ENCODE measurements around the gene LSG1.
"Not testable (repeated sequence)": the region's sequence is repeated elsewhere in the genome, so short reads cannot be mapped to it uniquely, and the experiment has no call there.

LSG1 gene

DNA sequence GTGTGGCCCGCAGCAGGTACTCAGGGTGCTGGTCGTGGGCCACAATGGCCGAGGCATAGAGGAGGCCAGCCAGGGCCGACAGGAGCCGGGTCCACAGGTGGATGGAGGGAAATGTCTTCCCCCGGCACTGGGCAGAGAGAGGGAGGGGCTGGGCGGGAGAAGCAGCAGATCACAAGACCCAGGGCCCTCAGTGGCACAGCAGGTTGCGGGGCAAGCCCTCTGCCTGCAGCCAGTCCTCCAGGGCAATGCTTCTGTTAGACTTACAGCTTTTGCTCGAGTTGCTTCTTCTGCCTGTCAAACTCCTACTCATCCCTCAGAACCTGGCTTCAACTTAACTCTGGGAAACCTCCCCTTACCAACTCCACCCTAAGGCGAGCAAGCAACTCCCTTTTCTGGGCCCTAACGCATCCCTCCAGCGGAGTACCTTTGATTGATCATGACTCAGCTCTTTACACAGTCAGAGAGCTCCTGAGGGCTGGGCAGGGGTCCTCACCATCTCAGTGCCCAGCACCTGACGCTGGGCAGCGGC, 54.8 kb downstream of the LSG1 start:
- DNase-seq (ENCODE audit: low spot score): no peak

DNA sequence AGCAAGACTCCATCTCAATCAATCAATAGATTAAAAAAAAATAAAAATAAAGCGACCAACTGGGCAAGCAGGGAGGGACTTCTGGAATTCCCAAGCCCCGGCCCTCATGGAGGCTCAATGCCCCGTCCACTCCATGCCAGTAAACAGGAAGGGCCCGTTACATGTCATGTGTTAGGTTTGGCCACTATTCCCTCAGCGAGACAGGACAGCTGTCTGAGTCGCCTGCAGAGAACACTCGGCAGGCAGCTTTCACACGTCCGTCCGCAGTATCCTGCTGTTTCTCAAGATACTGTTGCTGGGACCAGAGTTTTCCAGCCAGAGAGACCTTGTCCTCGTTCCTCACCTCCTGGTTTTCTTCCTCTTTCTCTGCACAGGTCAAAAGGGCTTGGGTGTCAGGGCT, 56.8 kb downstream of the LSG1 start:
- DNase-seq (ENCODE audit: low spot score): no peak

DNA sequence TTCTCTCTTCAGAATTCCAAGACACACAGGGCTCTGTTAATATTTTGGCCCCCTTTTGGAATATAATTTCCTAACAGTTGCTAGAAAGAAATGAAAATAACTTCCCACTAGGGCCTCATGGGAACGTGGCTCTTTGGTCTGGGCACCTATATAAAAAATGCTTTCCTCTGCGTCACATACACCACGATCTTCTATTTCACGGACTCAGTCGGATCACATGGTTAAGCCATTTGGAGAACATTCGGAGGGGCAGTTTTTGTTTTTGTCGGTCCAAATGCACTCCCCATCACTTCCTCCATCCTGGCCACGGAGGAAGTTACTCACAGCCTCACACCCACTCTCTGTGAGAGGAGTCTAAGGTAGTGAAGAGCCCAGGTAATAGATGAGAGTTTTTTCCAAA, 59.8 kb downstream of the LSG1 start:
- DNase-seq (ENCODE audit: low spot score): no peak

DNA sequence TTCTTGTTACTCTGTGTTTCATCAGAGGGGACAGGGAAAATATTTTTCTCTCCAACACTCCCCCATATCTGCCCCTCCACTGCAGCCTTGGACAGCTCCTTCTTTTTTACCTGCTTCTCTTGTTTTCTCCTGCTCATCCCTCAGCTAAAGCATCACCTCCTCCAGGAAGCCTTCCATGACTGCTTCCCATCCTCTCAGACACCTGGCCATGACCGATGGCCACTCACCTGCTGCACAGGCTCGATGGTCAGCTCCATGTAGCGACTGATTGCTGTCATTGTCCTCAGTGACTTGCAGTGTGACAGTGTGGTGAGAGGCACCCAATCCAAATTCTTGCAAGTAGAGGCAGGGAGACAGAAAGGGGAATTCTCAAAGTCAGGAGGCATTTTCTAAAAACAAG, 61.3 kb downstream of the LSG1 start:
- no peak for DNase-seq (ENCODE audit: low spot score)

DNA sequence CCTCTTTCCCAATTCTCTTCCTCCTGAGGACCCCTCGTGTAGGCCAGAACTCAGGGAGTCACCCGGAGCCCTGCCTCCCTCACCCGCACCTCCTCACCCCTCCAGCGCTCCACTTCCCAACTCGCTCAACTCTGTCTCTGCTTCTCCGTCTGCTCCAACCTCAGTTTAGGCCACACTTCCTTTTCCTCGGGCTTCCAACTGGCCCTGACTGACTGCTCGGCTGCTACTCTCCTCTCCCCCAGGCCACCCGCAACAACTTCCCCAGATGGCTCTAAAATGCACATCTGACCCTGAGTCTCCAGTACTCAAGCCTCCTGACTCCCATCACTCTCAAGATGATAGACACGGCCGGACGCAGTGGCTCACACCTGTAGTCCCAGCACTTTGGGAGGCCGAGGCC, 62.4 kb downstream of the LSG1 start:
- no peak for DNase-seq (ENCODE audit: low spot score)

DNA sequence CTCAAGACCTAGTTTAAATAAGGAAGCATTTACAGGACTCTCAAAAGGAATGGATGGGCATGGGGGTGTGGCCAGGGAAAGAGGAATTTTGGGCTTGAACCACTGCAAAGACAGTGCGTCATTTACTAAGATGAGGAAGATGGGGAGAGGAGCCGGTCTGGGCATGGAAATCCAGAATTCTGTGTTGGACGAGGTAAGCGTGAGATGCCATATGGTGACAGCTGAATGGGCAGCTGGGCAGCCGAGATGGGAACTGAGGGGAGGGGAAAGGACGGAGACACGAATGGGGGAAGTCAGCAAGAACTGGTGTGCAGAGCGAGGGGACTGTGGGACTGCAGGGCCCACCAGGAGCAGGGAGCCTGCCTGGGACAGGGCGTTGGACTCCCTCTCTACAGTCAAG, 63.0 kb downstream of the LSG1 start:
- DNase-seq (ENCODE audit: low spot score): no peak

DNA sequence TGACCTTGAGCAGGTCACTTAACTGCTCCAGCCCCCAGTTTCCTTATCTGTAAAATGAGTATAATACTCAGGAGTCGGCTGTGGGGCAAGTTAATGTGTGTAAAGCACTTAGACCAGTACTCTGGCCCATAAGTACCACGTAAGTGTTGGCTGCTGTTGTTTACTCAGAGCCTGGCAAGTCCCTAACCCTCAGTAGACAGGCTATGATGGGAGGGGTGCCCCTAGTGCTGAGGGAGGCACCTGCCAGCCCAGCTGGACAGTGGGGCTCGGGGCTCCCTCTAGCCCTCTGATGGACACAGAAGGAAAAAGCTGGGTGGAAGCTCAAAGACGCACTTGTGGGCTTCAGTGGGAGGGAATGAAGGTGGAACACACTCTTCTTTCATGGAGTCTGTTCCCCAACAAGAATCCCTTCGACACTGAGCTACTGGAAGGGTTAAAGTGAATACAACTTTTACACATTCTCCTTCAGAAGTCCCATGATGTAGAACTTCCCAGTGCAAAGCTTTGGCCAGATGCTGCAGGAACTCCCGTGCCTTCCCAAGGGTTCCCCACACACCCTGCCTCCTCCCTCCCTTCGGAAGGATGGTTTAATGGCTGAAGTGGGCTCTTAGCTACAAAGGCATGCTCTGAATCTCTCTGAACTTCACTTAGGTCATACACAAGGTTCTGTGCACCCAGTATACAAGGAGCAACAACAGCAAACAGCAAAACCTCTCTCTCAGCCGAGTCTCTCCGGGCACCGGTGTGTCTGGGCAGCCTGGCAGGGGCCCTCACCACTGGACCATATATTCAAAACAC, 64.2 kb downstream of the LSG1 start:
- no peak for DNase-seq (ENCODE audit: low spot score)

DNA sequence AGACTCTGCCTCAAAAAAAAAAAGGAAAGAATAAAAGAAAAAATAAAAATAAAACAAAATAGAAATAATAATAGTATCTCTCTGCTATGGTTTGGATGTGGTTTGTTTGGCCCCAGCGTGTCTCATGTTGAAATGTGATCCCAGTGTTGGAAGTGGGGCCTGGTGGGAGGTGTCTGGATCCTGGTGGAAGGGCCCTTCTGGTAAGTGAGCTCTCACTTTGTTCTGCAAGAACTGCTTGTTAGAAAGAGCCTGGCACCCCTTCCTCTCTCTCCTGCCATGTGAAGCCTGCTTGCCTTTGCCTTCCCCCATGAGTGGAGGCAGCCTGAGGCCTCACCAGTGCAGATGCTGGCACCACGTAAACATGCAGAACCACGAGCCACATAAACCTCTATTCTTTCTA, 65.0 kb downstream of the LSG1 start:
- DNase-seq (ENCODE audit: low spot score): no peak

DNA sequence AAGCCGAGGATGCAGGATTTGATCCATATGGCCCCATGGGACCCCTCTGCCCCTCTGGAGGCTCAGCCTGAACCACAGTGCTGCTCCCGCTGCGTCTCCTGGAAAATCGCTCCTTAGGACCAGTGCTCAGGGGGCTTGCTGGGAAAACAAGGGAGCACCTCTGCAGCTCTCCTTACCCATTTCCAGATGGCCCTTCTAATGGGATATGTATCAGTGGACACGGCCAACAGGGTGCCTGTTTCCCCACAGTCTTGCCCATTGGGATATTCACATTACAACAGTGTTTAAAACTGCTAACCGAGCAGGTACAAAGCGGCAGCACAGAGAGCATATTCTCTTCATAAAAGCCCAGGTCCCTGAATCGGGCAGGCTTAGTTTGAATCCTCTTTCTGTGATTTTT, 65.8 kb downstream of the LSG1 start:
- no peak for DNase-seq (ENCODE audit: low spot score)

DNA sequence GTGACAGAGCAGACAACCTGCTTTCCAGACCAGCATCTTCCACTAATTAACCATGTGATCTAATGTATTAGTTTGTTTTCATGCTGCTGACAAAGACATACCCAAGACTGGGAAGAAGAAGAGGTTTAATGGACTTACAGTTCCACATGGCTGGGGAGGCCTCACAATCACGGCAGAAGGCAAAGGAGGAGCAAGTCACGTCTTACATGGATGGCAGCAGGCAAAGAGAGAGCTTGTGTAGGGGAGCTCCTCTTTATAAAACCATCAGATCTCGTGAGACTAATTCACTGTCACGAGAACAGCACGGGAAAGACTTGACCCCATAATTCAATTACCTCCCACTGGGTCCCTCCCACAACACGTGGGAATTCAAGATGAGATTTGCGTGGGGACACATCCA, 66.7 kb downstream of the LSG1 start:
- not testable (repeated sequence) for DNase-seq (ENCODE audit: low spot score)

DNA sequence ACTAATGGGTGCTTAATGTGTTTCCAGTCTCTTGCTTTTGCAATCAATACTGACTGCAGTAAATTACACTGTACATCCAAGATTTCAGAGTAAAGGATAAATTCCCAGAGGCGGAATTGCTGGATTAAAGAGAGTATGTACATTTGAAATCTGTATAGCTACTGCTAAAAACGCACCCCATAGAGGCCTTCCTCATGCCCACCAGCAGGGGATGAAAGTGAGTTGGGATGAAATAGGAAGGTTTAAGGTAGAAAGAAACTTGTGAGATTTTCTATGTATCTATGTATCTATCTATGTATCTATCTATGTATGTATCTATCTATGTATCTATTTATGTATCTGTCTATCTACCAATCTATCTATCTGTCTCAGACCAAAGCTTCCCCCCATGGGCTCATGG, 67.2 kb downstream of the LSG1 start:
- no peak for DNase-seq (ENCODE audit: low spot score)

DNA sequence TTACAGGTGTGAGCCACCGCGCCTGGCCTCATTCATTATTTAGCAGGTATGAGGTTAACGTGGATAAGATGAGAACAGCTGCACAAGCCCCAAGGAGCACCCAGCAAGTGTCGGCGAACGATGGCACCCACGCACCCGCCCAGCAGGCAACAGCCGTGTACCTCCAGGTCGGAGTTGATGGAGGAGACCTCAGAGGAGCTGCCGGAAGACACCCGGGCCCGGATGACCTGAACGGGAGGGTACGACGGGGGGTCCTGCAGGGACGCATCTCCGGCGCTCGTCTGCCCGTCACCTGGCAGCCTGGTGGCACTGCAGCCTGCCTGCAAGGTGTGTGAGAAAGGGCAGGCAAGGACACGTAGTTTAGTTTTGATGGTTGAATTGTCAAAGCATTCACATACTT, 67.9 kb downstream of the LSG1 start:
- no peak for DNase-seq (ENCODE audit: low spot score)

DNA sequence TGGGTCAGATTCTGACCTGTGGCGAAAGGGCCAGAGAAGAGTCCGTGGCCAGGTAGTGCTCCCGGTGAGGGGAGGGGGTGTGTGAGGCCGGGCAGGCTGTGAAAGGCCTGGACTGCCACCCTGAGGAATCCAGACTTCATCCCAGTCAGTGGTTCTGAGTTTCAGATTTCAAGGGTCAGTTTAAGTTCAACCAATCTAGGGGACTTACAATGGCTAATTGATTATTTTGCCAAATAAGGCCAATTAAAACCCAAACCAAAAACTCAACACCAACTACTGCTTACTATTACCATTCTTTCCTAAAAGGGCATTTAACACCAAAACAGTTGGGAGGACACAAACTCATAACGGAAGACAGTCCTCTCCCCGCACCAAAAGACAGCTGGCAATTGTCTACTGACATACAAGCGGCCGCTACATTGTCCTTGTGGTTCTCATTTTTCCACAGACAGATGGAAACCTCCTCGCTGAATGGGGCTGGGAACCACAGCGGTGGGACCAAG, 69.3 kb downstream of the LSG1 start:
- no peak for DNase-seq (ENCODE audit: low spot score)

DNA sequence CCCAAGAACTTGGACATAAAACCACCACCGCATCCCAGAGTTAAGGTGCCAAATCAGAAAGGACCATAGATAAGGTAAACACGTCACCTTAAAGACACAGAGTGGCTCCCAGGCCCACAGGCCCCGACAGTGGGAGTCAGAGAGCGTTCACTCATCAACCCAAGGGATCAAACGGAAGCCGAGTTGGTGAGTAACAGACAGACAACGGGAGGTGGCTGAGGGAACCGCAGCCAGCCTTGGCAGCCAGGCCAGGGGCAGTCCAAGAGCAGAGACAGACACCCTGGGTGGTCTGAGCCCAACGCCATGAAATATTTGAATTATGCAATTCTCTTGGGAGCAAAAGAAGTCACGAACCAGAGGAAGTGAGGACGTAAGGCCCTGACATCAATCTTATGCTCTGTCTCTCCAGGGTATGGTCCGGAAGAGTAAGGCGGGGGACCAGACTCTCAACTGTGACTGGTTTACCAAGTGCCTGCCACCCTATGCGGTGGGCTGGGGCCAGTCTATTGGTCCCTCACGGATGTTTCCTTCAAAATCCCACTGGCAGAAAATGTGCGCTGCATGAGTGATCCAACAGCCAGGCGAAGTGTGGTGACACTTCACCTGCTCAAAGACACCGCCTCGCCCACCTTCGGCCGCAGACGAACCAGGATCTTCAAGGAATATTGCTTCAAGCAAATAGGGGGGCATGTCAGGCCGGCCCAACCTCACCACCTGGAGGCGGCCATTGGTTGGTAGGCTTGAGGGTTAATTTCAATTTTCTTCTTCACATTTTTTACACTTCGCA, 73.0 kb downstream of the LSG1 start:
- no peak for DNase-seq (ENCODE audit: low spot score)

DNA sequence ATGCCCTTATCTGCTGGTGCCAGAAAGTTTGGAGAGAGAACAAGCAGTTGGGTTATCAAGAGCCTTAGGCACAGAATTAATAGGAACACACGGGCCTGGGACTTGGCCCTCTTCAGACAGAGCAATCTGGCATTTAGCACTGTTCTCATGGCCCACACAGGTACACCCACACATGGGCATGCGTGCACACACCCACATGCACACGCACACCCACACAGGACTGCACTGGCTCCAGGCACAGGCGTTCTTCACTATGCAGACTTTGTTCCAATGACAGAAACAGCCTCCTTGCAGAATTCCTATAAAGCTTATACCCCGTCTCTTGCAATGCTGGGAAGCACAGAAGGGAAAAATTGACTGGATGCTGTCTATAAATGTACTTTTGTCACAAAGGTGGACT, 75.1 kb downstream of the LSG1 start:
- no peak for DNase-seq (ENCODE audit: low spot score)

DNA sequence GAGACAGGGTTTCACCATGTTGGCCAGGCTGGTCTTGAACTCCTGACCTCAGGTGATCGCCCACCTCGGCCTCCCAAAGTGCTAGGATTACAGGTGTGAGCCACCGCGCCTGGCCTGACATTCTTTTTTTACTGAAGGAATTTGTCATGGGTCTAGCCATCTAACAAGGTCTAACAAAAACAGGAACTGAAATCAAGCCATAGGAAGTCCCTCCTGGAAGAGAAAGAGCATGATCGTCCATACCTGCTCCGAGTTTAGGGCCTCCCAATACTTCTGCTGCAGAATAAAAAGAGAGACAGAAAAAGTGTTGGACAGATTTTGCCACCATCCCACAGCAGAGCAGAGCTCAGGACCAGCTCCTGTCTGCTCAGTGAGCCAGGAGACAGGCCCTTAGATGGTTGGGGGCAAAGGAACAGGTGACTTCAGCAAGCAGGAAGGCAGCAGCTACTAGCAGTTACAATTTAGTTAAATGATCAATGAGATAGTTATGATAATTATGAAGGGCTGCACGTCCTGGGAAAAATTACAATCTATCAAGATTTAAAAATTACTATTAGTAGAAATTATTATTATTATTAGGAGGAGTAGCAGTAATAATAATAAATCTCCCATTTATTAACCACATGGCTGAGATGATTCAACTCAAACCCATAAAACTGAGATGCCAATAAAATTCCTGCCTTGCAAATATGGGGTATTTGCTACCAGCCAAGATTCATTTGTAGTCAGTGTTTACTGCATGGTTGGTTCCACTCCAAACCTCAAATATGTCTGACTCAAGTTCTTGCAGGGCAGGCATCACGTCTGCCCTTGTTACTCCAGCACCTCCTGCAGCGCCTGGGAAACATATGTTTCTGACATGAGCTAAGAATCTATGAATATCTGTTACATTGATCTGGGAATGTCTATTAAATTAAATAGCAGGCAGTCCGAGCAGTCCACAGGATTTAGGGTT, 78.9 kb downstream of the LSG1 start:
- DNase-seq (ENCODE audit: low spot score): no peak

Data from activated CD4-positive, alpha-beta T cell treated with anti-CD3 and anti-CD28 coated beads, Interleukin-2, Interleukin-4, amounts not matched to agents 100 ng/mL and 50 ng/mL, durations not matched to agents 16 hours and 8 hours (primary cell).